ENCODE results near the gene HSPA8. TPM values are rescaled to one million over a fixed set of nuclear protein-coding genes. Genes with fewer than 3 reads are reported as not detected.

Gene HSPA8
- total RNA-seq, 1 experiment from 2014 or later: 3,307 TPM

DNA sequence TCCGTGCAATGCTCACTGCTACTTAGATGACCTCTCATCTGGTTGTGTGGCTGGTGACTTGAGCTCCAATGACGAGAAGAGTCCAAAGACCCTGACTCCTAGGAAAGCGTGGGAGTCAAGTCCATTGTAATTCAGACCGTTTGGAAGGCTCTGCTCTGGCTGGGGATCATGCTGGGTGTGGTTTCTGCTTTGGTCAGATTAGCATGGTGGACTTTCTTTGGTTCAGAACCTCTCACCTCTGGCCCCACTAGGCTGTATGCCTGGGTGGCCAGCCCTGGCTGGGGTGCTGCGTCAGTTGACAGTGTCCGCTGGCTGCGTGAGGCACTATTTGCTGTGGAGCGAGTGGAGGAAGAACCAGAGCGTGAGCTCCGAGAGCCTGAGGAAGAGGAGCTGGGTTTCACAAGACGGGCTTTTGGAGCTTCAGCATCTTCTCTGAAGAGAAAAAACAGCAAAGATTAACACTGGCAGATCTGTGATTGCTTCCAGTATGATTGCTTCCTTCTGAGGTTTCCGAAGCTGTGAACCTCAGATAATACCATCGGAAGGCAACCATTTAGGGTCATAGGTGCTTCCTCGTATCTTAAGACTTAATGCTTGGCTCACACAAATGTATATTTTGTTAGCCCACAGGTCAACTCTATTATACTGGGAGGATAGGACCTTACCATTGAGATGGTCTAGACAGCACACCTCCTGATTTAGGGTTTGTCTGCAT lies 11.6 kb upstream of the HSPA8 start:
- intact Hi-C loops (cut with micrococcal nuclease; ENCODE audit: unreplicated experiment): no loop called here
- no peak for DNase-seq (ENCODE audit: low spot score)
- Histone ChIP-seq H3K4me1 (ENCODE audit: insufficient read depth, low read length, poor library complexity, severe bottlenecking) (no peaks in the 10 kb centered on the region), H3K9me3 (ENCODE audit: low read depth, low read length, poor library complexity, severe bottlenecking) (no peaks in the 10 kb centered on the region), H3K27me3 (replicated peaks; ENCODE audit: insufficient read depth, low read depth, low read length, poor library complexity) (no peaks in the 10 kb centered on the region), H3K36me3 (ENCODE audit: insufficient read depth, low read length, poor library complexity, severe bottlenecking) (peaks cover 10% of the 10 kb centered on the region), H3K27ac (ENCODE audit: low read depth, low read length, poor library complexity, severe bottlenecking) (no peak overlapping the region), H3K4me3 (ENCODE audit: low read depth, low read length, poor library complexity, severe bottlenecking) (no peak overlapping the region)
- CTCF ChIA-PET: no interaction called here
- TF ChIP-seq EZH2 (IDR thresholded peaks at IDR 0.05; ENCODE audit: borderline replicate concordance, low read depth, low read length, poor library complexity, severe bottlenecking): no peak
- TF ChIP-seq CTCF (conservative IDR thresholded peaks at IDR 0.05; ENCODE audit: low read depth, low read length): no peak
- no TSS peak for BruUV-seq (replicated peaks)
- POLR2A ChIA-PET (ENCODE audit: low non-redundant PET): no interaction called here

GRCh38 chr11:123072762-123073161 lies 10.8 kb upstream of the HSPA8 start:
- no TSS peak for BruUV-seq (replicated peaks)
- intact Hi-C loops (cut with micrococcal nuclease; ENCODE audit: unreplicated experiment): no loop called here
- Histone ChIP-seq H3K9me3 (ENCODE audit: low read depth, low read length, poor library complexity, severe bottlenecking) (no peaks in the 10 kb centered on the region), H3K27ac (ENCODE audit: low read depth, low read length, poor library complexity, severe bottlenecking) (no peak overlapping the region), H3K36me3 (ENCODE audit: insufficient read depth, low read length, poor library complexity, severe bottlenecking) (peaks cover 10% of the 10 kb centered on the region), H3K27me3 (replicated peaks; ENCODE audit: insufficient read depth, low read depth, low read length, poor library complexity) (no peaks in the 10 kb centered on the region), H3K4me1 (ENCODE audit: insufficient read depth, low read length, poor library complexity, severe bottlenecking) (no peaks in the 10 kb centered on the region), H3K4me3 (ENCODE audit: low read depth, low read length, poor library complexity, severe bottlenecking) (no peak overlapping the region)
- DNase-seq (ENCODE audit: low spot score): no peak
- POLR2A ChIA-PET (ENCODE audit: low non-redundant PET): no interaction called here
- no peak for TF ChIP-seq EZH2 (IDR thresholded peaks at IDR 0.05; ENCODE audit: borderline replicate concordance, low read depth, low read length, poor library complexity, severe bottlenecking)
- TF ChIP-seq CTCF (conservative IDR thresholded peaks at IDR 0.05; ENCODE audit: low read depth, low read length): no peak
- CTCF ChIA-PET: no interaction called here

DNA sequence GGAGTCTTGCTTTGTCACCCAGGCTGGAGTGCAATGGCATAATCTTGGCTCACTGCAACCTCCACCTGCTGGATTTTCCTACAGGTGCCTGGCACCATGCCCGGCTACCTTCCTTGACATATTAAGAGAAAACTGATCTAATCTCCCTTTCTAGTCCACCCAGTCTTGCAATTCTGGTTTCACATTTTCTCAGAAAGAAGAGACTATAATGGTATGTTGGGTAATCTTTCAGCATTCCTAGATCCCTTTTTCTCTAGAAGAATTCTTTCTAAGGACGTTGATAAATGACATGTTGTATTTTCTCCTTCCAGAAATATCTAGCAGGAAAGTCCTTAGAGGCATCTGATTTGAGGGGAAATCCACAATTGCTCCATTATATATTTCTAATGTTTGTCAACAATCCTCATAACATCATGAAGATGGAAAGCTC lies 10.4 kb upstream of the HSPA8 start:
- H3K36me3 ChIP-seq (ENCODE audit: insufficient read depth, low read length, poor library complexity, severe bottlenecking): peaks cover 10% of the 10 kb centered on the region
- DNase-seq (ENCODE audit: low spot score): no peak
- no peaks in the 10 kb centered on the region for H3K27me3 ChIP-seq (replicated peaks; ENCODE audit: insufficient read depth, low read depth, low read length, poor library complexity)
- CTCF ChIA-PET: no interaction called here
- H3K27ac ChIP-seq (ENCODE audit: low read depth, low read length, poor library complexity, severe bottlenecking): no peak overlapping the region
- H3K9me3 ChIP-seq (ENCODE audit: low read depth, low read length, poor library complexity, severe bottlenecking): no peaks in the 10 kb centered on the region
- POLR2A ChIA-PET (ENCODE audit: low non-redundant PET): no interaction called here
- H3K4me3 ChIP-seq (ENCODE audit: low read depth, low read length, poor library complexity, severe bottlenecking): no peak overlapping the region
- intact Hi-C loops (cut with micrococcal nuclease; ENCODE audit: unreplicated experiment): no loop called here
- H3K4me1 ChIP-seq (ENCODE audit: insufficient read depth, low read length, poor library complexity, severe bottlenecking): no peaks in the 10 kb centered on the region
- TF ChIP-seq EZH2 (IDR thresholded peaks at IDR 0.05; ENCODE audit: borderline replicate concordance, low read depth, low read length, poor library complexity, severe bottlenecking): no peak
- no peak for TF ChIP-seq CTCF (conservative IDR thresholded peaks at IDR 0.05; ENCODE audit: low read depth, low read length)
- BruUV-seq (replicated peaks): no TSS peak

Data from A673 (cell line).